NK-92 (cell line): ENCODE measurements around the gene PLEKHD1.

Experiments used
- DNase-seq: peaks from one replicate; lab custom pipeline; 2025; ENCODE audit not compliant: unreplicated experiment; lab: John Stamatoyannopoulos, UW

The PLEKHD1 gene

DNA sequence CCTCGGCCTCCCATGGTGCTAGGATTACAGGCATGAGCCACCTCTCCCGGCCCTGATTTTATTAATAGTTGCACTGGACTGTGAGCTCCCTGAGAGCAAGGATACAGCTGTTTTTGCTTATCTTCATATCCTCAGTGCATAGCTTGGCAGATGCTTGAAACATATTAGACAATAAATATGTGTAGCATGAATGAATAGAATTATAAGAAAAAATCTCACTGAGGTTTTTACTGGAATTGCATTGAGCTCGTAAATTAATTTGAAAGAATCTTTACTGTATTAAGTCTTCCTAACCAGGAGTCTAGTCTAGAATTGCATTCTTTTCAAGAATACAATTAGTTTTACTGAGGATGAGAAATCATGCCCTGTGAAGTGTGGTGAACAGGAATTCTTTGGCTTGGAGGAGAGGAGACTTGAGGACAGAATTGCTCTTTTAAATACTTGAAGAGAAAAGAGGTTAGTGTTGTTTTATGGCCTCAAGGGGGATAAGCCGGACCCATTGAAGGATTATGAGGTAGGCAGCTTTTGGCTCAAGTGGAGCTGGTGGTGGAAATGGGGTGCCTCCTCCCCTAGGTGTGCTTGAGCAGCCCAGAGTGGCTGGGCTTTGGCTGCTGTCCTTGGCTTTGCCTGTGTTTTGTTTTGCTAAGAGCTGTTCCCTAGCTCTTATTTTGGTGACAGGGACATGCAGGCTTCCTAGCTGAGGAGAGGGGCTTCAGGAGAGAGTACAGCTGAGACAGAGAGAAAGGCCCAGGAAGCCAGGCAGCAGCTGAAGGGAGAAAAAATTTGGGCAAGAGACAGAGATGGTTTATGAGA is 34.0 kb downstream of the PLEKHD1 start:
- no peak for DNase-seq

DNA sequence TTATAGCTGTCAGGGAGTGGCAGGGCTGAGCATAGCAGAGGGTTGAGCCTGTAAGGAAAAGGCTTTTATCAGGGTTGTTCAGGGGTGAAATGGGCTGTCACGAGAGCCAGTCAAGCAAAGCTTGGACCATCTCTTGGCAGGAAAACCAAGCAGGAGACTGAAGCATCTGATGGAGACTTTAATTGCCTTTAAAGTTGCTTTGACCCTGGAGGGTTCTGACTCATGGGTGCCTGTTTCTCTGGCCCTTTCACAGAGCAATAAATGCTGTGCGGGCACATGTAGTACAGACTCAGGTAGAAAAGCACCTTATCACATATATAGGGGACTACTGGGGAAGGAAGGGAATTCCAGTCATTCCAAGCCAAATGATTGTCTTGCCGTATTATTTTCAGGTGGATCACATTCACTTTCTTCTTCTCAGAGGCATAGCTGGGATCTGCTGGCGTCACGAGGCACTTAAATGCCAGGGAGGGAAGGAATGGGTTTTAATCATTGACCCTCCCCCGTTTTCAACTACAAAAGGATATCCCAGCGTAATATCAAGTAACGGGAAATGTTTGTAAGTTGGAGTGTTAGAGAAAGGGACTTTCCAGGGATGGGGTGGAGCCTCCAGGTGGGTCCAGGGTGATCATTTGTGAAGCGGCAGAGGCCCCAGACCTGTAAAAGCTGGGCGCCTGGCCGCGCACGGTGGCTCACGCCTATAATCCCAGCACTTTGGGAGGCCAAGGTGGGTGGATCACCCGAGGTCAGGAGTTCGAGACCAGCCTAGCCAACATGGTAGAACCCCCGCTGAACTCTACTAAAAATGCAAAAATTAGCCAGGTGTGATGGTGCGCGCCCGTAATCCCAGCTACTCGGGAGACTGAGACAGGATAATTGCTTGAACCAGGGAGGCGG is 34.9 kb downstream of the PLEKHD1 start:
- DNase-seq: no peak

DNA sequence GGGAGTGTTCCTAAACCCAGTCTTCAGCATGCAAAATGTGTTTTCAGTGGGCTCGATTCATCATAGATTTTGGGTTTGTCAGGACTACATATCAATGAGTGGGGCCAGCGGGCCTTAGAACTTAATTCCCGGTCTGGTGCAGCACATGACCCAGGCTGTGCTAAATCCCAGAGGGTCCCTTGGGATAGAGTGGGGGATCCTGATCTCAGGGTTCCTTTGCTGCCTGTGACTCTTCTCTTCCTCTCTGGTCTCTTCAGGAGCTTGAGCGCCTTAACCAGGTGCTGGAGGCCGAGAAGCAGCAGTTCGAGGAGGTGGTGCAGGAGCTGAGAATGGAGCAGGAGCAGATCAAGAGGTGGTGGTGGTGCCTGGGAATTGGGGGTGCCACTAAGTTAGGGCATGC is 37.5 kb downstream of the PLEKHD1 start:
- DNase-seq: no peak

DNA sequence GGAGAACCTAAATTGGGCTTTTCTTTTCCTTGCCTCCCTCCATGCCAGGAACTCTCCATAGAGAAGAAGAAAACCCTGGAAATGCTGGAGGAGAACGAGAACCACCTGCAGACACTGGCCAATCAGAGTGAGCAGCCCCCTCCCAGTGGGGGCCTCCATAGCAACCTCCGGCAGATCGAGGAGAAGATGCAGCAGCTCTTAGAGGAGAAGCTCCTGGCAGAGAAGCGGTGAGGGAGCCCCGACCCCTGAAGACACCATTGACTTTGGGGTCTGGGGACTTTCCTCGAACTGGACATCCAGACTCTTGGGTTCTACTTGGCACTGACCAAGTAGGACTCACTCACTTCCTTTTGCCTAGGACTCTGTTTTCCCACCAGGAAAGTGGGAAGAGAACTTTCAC is 41.4 kb downstream of the PLEKHD1 start:
- no peak for DNase-seq

DNA sequence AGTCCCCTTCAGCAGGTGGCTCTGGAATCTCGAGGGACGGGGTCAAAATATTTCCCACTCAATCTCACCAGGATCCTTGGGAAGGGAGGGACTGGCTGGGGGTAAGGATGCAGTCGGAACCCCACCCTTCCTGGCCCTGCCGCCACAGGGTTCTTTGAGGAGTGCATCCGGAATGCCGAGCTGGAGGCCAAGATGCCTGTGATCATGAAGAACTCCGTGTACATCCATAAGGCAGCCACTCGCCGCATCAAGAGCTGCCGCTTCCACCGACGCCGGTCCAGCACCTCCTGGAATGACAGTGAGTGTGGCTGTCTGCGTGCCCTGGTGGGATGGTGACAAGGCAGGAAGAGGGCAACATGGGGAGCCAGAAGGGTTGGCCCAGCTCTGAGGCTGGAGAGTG is 43.1 kb downstream of the PLEKHD1 start:
- DNase-seq: no peak

DNA sequence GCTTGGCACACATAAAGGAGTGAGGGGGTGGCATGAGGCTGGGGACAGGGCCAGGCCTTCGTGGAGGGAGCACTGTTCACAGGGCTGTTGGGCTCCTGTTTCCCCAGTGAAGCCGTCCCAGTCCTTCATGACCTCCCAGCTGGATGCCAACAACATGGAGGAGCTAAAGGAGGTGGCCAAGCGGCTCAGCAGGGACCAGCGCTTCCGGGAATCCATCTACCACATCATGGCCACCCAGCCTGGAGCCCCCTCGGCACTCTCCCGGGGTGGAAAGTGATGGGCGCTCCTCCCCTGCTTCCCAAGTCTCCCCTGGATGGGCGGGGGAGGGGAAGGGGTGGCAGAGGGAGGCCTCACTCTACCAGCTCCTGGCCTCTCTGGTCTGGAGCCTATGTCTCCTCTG is 43.6 kb downstream of the PLEKHD1 start:
- DNase-seq: no peak

DNA sequence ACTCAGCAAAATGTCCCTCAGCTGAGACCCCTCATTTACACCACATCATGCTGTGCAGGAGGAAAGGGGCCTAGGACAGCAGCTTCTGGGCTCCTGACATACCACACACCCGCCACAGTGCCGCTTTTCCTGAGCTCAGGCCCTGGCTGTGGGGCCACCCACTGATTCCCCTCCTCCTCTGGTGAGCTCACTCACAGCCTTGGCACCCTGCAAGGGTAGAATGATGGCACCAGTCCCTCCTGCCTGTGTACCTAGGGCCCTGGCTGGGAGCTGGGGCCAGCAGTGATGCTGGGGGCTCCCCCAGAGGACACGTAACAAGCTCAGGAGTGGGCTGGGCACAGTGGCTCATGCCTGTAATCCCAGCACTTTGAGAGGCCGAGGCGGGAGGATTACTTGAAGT is 44.4 kb downstream of the PLEKHD1 start:
- no peak for DNase-seq

DNA sequence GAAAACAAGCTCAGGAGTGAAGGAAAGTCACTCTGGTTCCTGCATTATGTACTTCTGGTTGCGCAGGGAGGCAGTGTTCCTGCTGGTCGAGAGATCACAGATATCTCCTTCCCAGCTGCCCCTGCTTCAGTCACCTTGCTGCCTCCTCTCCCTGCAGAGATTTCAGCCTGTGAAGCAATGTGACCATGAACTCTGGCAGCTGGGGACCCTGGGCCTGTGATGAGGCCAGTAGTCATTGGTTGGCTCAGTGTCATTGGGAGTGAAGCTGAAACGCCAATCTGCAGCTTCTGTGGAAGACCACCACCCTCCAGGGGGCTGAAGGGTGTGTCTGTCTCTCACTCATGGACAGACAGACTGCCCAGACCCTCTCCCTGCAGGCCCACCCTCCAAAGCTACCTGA is 45.0 kb downstream of the PLEKHD1 start:
- no peak for DNase-seq

DNA sequence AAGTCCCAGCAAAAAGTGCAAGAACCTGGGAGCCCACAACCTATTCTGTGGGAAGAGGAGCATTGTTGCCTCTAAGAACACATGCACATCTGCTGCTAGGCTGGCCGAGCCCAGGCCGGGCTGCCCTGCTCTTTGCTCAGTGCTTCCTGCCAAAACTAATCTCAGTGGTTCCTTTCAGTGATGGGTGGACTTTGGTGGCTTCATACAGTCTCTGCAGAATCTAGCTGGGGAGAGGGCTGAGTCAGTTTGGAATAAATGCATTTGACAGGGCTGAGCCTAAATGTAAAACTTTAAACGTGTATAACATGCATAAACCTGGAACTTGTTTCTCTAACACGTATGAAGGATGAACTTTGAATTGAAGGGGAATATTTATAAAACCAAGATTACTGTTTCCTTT is 45.6 kb downstream of the PLEKHD1 start:
- no peak for DNase-seq

DNA sequence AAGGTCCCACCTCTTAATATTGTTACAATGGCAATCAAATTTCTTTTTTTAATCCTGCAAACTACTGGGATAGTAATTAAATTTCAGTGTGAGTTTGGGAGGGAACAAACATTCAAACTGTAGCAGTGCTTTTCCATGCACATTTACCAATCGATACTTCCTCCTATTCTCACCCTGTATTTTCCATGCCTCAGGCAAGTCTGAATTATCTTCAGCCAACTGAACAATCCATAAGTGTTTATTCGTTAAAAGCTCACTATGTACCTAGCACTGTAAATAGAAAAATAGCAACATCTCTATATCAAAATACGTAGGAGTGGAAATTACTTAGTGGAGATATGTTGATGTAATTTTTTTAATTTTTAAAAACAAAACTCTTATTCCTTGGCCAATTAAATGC is 46.6 kb downstream of the PLEKHD1 start:
- DNase-seq: no peak

DNA sequence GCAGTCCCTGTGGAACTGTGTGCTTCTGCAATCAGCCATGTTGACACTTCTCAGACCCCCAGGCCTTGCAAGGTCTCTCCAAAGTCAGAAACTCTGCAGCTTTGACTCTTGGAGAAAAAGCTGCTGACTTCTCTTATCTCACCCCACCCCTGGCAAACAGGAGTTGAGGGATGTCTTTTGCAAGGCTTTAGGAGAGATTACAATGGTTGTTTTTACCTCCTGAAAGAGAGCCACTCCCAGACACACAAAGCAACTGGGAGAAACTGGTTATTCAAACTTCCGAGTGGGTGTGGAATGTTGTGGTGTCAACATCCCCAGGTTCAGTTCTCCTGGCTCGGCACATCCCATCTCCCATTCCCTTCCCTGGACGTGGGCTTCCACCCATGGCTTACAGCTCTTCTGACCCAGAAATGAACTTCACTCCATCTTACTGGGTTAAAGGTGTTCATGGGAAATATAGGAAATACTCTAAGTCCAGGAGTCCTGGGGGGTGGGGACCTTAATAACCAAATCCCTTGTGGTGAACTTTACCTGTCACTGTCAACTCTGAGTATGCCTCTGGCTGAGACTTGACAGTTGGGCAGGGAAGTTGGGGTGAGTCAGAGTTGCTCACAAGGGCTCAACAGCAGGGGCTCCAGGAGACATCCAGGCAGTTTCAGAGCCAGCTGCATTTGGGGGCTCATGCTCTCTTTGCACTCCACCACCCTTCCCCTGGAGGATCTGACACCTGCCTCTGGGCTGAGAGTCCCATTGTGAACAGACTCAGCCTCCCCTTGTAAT is 48.2 kb downstream of the PLEKHD1 start:
- DNase-seq: no peak

DNA sequence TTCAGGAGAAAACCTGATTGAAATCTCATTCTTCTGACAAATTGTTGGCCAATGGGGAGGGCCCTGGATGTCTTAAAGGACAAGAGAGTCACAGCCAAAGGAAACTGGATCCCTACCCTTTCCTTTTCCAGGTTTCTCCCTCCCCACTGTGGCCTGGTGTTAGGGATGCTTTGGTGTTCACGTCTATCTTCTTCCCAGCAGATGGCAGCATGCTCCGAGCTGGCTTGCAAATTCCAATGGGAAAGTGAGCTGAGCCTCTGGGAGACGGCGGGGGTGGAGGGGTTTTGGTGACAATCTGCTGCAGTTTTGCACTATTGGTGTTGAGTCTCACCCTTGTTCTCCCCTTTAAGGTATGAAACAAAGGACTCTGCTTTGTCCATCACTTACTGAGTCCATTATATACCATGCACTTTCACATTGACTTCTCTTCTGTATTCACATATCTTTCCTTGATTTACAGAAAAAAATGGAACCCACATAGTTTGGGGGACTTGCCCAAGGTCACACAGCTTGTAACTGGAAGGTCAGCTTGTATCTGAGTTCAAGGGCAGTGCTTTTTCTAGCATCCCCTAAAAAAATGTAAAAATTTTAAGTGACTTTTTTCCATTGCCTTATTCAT is 50.8 kb downstream of the PLEKHD1 start:
- DNase-seq: no peak

DNA sequence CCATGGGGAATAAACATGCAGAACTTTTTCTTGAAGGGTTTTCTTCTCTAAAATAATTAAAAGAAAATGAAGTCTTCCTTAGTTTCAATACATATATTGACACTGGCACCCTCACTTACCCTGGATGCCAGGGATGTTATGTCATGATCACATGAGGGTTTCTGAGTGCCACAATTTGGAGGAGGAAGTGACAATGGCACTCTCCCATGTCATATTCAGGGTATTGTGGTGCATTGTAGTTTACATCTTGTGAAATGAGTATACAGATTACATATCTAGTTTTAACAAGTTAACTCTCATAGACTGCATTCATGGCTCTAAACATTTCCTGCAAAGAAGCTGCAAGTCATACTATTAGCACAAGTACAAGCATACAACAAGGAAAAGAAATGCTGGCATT is 52.4 kb downstream of the PLEKHD1 start:
- DNase-seq: no peak

DNA sequence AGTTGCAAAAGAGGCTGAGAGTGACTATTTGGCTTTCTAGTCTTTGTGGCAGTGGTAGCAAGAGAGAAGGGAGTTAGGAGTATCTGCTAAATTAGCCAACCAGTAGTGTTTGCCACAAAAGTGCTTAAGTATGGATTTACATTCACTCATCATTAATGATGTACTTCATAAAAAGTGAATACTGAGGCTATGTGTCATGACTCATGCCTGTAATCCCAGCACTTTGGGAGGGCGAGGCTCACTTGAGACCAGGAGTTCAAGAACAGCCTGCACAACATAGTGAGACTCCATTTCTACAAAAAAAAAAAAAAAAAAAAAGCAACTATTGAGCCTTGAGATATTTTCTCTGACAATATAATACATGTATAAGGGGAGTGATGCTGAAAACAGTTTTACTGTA is 53.4 kb downstream of the PLEKHD1 start:
- DNase-seq: no peak

DNA sequence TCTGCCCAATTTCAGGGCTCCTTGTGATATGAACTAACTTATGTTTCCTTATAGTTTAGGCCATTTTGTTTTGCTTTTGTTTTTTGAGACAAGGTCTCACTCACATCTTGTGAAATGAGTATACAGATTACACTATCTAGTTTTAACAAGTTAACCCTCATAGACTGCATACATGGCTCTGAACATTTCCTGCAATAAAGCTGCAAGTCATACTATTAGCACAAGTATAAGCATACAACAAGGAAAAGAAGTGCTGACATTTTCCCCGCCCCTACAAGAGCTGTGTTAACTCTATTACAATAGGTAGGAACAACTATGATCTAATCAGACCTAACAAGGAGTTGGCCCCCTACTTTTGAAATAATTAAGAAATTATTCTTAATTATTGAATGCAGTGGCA is 54.2 kb downstream of the PLEKHD1 start:
- no peak for DNase-seq

DNA sequence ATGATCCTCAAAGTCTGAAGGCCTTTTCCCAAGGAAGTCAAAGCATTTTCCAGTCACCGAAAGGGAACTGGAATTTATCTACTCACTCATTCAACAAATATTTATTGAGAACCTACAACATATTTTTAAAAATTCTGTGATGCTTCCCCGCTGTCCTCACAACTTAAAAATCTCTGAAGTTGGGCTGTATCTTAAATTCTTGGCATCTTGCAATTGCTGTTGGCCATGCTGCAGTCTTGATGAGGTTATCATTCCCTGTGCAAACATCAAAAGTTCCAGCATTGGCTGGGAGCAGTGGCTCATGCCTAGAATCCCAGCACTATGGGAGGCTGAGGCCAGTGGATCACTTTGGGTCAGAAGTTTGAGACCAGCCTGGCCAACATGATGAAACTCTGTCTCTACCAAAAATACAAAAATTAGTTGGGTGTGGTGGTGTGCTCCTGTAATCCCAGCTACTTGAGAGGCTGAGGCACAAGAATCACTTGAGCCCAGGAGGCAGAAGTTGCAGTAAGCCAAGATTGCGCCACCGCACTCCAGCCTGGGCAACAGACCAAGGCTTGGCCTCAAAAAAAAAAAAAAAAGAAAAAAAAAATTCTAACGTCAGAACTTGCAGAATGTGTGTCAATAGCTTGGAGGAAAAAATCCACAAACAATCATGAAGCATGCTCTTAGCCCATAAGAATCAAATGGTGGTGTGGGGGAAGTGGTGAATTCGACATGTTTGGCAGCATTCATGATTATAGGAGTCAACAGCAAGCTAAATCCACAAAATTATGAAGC is 55.3 kb downstream of the PLEKHD1 start:
- no peak for DNase-seq

DNA sequence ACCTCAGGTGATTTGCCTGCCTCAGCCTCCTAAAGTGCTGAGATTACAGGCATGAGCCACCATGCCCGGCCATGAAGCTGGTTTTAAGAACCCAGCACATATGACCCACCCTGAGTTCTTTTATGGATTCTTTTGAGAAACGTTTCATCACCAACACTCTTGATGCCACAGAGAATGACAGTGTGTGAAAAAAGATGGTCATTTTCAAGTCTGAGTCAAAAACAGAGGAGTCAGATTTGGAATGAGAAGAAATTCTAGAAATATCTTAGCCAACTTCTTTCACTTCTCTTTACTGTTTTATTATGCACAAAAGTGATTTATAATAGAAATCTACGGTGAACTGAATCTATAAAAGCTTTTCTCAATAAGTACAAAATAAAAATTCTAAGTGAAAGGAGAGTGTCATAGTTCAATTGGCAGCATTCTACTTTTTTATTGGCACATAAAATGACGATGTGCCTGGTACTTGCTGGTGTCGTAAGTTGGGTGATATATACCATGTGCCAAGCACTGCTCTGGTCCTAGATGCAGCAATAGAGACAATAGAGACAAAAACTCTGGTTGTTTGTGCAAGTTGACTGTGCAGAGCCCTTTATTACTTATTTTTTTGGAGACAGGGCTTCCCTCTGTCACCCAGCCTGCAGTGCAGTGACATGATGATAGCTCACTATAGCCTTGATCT is 56.3 kb downstream of the PLEKHD1 start:
- DNase-seq: no peak

DNA sequence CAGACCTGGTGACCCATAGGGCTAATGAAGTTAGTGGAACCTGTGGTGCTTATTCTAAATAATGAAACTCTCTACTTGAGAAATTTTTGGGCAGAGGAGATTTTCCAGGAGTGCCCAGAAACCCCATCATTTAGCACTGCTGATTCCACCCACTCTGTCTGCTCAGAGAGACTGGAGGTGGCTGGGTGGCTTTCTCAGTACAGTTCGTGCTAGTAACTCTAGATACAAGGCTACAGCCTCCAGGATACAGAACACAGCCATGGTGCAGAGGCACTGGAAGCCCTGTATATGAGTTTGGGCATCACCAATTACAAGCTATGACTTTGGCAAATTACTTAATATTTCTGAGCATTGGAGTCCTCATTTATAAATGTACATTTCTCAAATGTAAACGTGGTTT is 57.8 kb downstream of the PLEKHD1 start:
- DNase-seq: no peak

DNA sequence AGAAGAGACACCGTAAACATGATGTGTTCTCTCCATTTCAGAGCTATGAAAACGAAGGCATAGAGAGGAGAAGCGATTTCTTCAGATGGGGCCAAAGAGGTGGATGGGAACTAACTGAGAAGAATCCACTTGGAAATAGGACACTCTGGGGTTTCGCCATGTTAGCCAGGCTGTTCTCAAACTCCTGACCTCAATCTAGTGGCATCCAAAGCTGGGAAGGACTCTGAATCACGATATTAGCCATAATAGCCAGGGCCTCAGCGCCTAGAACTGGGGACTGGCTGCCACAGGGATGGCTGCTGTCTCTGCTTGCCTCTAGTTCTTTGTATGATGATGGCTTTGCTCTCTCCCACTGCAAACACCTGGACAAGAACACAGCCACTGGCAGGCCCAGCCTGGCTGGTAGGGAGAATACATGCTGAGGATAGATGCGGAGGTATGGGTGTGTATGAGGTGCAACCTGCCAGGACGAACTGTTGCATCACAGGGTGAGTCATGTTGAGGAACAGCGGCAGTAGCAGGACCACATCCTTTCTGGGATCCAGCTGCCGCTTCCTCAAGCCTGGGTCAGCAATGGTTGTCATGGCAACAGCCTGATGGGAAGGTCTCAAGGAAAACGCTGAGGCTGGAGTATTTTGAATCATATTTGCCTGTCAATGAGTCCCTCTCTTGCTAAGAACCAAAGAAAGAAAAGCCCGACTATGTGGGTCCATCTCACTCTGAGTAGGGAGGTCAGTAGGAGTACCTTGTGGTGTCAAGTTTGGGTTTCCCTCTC is 59.0 kb downstream of the PLEKHD1 start:
- no peak for DNase-seq
